GM18519 (cell line): ENCODE results near the gene HACE1.
A peak's percentile ranks its signal among the peaks of the same experiment; 100 is the strongest.
"Not testable (repeated sequence)": the region's sequence is repeated elsewhere in the genome, so short reads cannot be mapped to it uniquely, and the experiment has no call there.

Experiments used
- ATAC-seq: cut with Tn5 transposase; IDR thresholded peaks from one replicate; pipeline ENCODE4 v1.9.1; 2021; ENCODE audit warnings: mild to moderate bottlenecking, moderate library complexity; ENCODE audit not compliant: unreplicated experiment, low FRiP score

HACE1 gene

GRCh38 chr6:104835782-104836181 lies 23.9 kb downstream of the HACE1 start:
- no peak for ATAC-seq

DNA sequence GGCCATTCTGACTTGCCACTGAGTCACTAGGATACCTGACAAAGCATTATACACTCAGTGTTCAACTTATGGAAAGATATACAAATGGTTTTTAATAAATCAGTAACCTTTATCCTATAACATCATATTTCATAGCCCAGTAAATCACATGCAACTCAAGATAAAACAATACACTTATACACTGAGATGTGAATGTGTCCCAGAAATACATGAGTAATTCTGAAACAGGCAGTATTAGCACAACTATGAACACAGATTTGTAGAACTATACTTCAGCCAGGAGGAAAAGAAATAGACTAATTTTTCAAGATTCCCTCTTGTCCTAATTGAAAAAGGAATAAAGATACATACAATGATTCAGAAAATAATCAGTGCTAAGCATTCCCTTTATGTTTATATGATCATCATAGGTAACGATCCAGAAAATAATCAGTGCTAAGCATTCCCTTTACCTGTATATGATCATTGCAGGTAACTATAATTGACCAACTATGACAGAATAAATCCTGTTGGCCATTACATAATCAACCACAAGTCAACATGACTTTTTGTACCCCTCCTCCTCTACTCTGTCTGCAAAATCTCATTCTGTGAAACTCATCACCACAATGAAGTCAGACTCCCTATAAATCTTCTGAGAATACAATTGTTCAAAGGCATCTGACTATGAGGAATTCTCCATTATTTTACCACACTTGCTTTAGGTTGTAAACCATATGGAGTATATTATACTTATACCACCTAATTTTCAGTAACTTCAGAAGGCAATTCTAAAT lies 30.3 kb downstream of the HACE1 start:
- ATAC-seq = no peak

GRCh38 chr6:104828478-104828877 lies 31.2 kb downstream of the HACE1 start:
- ATAC-seq = no peak

- ATAC-seq = not testable (repeated sequence)
These were observed 38.9 kb downstream of the HACE1 start for GRCh38 chr6:104820820-104821219.

- ATAC-seq = no peak
These were observed 43.6 kb downstream of the HACE1 start for GRCh38 chr6:104816125-104816524.

DNA sequence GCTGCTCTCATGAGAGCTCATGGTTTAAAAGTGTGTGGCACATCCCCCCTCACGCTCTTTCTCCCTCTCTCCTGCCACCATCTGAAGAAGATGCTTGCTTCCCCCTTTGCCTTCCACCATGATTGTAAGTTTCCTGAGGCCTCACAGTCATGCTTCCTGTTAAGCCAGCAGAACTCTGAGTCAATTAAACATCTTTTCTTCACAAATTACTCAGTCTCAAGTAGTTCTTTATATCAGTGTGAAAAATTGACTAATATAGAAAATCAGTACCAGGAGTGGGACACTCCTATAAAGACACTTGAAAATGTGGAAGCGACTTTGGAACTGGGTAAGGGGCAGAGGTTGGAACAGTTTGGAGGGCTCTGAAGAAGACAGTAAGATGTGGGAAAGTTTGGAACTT lies 45.0 kb downstream of the HACE1 start:
- ATAC-seq = no peak

DNA sequence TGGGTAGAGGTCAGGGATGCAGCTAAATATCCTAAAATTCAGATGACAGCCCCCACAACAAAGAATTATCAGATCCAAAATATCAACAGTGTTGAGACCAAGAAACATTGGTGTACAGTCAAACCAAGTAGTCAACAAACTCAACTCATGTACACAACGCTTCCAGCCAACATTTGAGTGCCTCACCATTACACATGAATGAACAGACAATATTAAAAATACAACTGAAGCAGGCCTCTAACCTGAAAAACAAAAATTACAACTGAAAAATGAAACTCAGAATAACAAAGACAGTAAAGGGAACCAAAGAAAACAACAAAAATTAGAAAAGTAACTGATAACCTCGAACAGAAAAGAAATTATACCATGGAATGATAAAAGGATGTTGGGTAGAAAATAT lies 46.2 kb downstream of the HACE1 start:
- no peak for ATAC-seq

DNA sequence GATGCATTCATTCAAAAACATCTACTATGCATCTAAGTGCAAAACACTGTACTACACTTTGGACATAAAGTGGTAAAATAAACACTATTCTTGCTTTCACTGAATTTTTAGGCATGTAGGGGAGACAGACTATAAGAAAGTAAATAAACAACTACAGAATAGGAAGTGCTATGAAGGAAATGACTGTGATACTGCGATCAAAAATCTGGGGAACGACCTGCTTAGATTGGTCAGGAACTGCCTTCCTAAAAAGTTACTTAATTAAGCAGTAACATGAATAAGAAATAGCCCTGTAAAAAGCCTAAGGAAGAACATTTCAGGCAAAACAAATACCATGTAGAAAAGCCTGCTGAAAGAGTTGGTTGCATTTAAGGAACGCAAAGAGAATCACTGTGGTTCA lies 50.6 kb downstream of the HACE1 start:
- ATAC-seq = no peak

- ATAC-seq = not testable (repeated sequence)
These were observed 54.4 kb downstream of the HACE1 start for GRCh38 chr6:104805335-104805734.

DNA sequence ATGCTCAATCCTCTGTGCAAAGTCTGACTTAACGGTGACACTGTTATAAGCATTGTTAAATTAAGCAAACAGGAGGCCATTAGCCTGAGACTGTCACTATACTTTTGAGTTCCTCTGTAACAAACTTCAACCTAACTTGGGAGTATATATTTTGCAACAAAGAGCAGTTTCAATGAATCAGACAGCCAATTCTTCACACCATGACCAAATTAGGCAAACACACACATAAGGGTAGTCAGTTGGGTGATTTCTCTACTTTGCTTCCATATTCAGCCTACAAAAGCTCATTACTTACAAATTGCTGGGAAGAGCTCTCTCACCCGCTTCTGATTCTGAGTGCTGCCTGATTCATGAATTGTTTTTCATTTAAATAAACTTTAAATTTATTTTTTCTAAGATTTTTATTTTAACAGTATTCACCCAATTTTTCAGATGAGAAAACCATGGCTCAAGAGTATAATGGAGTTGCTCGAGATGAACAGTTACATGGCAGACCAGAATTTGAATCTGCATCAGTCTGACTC lies 60.5 kb downstream of the HACE1 start:
- no peak for ATAC-seq

- ATAC-seq = no peak
These were observed 63.5 kb downstream of the HACE1 start for GRCh38 chr6:104796031-104796785.

- no peak for ATAC-seq
These were observed 64.4 kb downstream of the HACE1 start for GRCh38 chr6:104795363-104795762.

- peak; percentile 75 for ATAC-seq
These were observed 69.9 kb downstream of the HACE1 start for GRCh38 chr6:104789770-104790190.

- ATAC-seq = no peak
These were observed 71.3 kb downstream of the HACE1 start for GRCh38 chr6:104788400-104788799.

- no peak for ATAC-seq
These were observed 72.4 kb downstream of the HACE1 start for GRCh38 chr6:104787305-104787704.

DNA sequence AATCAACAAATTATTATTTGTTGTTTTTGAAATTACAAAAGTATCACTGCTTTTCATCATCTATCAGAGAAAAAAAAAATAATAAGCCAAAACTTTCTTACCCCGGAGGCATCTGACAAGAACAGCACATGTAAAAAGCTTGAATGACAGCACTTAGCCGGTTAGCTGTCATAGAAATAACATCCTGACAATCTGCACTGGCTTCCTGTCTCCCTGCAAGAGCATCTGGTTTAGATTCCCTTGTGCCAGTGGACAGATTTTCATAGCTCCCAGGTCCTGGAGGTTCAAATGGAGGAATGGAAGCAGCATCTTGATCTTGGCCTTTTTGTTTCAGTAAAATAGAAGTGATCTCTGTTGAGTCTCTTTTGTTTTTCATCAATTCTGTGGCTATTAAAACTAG lies 74.8 kb downstream of the HACE1 start:
- no peak for ATAC-seq

DNA sequence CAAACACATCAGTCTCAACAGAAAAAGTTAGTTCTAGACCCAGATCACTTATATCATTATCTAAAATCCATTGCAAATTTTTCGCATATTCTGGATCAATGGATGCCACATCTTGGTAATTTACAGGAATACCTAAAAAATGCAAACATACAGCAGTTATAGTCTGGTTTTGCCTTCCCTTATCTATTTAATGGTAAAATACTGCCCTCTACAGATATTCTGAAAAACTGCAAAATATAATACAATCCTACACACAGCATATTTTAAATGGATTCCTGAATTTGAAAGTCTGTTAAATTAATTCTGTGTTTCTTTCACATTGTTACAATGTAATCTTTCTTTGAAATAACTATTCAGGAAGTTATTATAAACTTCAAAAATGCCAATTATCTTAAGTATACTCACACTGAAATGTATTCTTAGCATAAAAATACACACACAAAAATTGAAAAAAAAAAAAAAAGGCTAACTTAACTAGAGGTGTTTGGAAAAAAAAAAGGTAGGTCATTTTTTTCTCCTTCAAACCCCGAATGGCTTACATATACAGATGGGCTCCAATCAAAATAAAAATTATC lies 88.4 kb downstream of the HACE1 start:
- ATAC-seq = peak; percentile 80

DNA sequence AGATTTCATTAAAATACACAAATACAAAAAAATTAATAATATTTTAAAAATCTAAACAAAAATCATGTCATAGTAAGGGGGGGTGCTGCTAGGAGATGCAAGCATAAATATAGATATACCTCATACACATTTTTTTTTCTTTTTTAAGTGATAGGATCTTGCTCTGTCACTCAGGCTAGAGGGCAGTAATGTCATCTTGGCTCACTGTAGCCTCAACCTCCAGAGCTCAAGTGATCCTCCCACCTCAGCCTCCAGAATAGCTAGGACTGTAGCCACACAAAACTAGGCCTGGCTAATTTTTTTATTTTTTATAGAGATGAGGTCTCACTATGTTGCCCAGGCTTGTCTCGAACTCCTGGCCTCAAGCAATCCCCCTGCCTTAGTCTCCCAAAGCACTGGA lies 90.8 kb downstream of the HACE1 start:
- no peak for ATAC-seq

DNA sequence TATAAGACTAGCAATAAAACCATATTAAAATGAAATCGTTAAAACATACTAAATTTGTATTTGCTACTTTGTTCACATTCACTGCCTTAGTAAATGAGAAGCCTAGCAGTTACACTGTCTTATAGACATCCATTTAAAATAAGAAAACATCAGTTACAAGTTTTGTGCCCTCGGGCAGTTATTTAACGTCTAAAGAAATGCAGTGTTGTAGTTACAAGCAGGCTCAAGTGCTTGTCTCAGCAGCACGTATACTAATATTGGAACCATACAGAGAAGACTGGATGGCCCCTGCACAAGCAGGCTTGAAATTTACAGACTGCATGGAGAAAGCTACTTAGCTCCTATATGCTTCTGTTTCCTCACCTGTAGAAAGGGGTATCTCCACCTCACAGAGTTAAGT lies 93.1 kb downstream of the HACE1 start:
- ATAC-seq = no peak

DNA sequence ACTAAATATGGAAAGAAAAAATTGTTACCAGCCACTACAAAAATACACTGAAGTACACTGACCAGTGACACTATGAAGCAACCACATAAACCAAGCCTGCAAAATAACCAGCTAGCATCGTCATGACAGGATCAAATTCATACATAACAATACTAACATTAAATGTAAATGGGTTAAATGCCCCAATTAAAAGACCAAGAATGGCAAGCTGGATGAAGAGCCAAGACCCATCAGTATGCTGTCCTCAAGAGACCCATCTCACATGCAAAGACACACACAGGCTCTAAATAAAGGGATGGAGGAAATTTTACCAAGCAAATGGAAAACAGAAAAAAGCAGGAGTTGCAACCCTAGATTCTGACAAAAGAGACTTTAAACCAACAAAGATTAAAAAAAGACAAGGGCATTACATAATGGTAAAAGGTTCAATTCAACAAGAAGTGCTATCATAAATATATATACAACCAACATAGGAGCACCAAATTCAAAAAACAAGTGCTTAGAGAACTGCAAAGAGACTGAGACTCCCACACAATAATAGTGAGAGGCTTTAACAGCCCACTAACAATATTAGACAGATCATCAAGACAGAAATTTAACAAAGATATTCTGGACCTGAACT lies 104.8 kb downstream of the HACE1 start:
- ATAC-seq = no peak

DNA sequence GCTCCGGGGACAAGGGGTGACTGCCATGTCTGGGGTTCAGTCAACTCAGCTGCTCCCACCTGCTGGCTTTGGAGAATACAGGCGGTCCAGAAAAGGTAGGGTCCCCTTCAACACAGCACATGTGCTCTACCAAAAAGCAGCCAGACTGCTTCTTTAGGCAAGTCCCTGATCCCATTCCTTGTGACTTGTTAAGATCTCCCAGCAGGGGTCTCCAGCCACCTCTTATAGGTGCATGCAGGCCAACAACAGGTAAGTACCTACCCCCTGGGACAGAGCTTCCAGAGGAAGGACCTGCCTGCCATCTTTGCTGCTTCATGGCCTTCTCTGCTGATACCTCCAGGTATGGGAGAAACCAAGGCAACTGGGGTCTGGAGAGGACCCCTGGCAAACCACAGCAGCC lies 106.5 kb downstream of the HACE1 start:
- ATAC-seq = no peak
